ENCODE data around the gene SLC25A43. TPM values are rescaled to one million over a fixed set of nuclear protein-coding genes. Genes with fewer than 3 reads are reported as not detected.

SLC25A43 gene
- total and polyA plus RNA-seq, 9 of the 15 experiments (the other 6 are each of a cell fraction or from before 2014, with no cell fraction given): 1.3 to 8.4 (median 4.0) TPM

- BruUV-seq (replicated peaks): no TSS peak
- no peaks in the 10 kb centered on the region for H3K9me3 ChIP-seq (replicated peaks; ENCODE audit: control insufficient read depth, insufficient read depth, low read depth, low read length)
- no peaks in the 10 kb centered on the region for H3K36me3 ChIP-seq (ENCODE audit: control insufficient read depth, insufficient read depth, low read length)
- POLR2A ChIA-PET: no interaction called here
- FAIRE-seq: no peak
- H3K27me3 ChIP-seq (ENCODE audit: control insufficient read depth in 2 of 2, insufficient read depth in 2 of 2, low read length in 2 of 2): no peaks in the 10 kb centered on the region; a peak in 1 of 5 replicates
- ATAC-seq: no peak
- no peak overlapping the region for H3K9ac ChIP-seq (ENCODE audit: insufficient read depth in 1 of 2, low read depth in 2 of 2, low read length in 2 of 2)
- no peak overlapping the region for H3K4me3 ChIP-seq
- H4K20me1 ChIP-seq (replicated peaks; ENCODE audit: control insufficient read depth, insufficient read depth, low read length): no peaks in the 10 kb centered on the region
- H2AFZ ChIP-seq (ENCODE audit: low read depth, low read length): no peak overlapping the region
- no CpG with 5 or more reads among the region's 1 CpG for WGBS (ENCODE audit: insufficient coverage, low coverage, missing lambda C conversion rate)
- CTCF ChIA-PET (ENCODE audit: low intra/inter-chr PET ratio): no interaction called here
- no peak overlapping the region for H3K4me2 ChIP-seq (ENCODE audit: insufficient read depth, low read length)
- no peak overlapping the region for H3K27ac ChIP-seq (ENCODE audit: extremely low read depth, low read depth, low read length)
- H3K79me2 ChIP-seq (ENCODE audit: control insufficient read depth, insufficient read depth, low read length): no peaks in the 10 kb centered on the region
- TF ChIP-seq MIER1 (IDR thresholded peaks at IDR 0.05; ENCODE audit: low read depth) (no peak), SPI1 (IDR thresholded peaks at IDR 0.05; ENCODE audit: borderline replicate concordance, low read depth, low read length) (peak; percentile 62)
- no peak for DNase-seq (ENCODE audit: extremely low read depth in 1 of 4, low spot score in 3 of 4)
- in situ Hi-C loops (cut with MboI) (no loop called here), intact Hi-C loops (cut with micrococcal nuclease) (no loop called here)
- no peaks in the 10 kb centered on the region for H3K9me1 ChIP-seq (ENCODE audit: control insufficient read depth, insufficient read depth, low read length)
- H3K4me1 ChIP-seq (replicated peaks in 1 of 2; ENCODE audit: control insufficient read depth in 2 of 2, insufficient read depth in 2 of 2, low read length in 2 of 2): no peaks in the 10 kb centered on the region; a peak in 1 of 5 replicates
Observed at GRCh38 chrX:119497185-119497584, 98.0 kb downstream of the SLC25A43 start.

GRCh38 chrX:119500061-119500800 lies 101.1 kb downstream of the SLC25A43 start:
- FAIRE-seq: no peak
- TF ChIP-seq NFE2L1 (tag; IDR thresholded peaks at IDR 0.05; ENCODE audit: borderline replicate concordance, low read depth) (no peak), ETV1 (tag; conservative IDR thresholded peaks at IDR 0.05; ENCODE audit: low read depth) (no peak), TAL1 (IDR thresholded peaks at IDR 0.05) (no peak), PHTF2 (CRISPR knock-in tag; IDR thresholded peaks at IDR 0.05) (no peak), PHF8 (IDR thresholded peaks at IDR 0.05; ENCODE audit: borderline replicate concordance, low read length) (no peak), ZNF77 (CRISPR knock-in tag; IDR thresholded peaks at IDR 0.05) (no peak), SMARCB1 (IDR thresholded peaks at IDR 0.05; ENCODE audit: insufficient read length, low read depth) (no peak), ZNF764 (CRISPR knock-in tag; IDR thresholded peaks at IDR 0.05; ENCODE audit: low read depth) (no peak), CXXC5 (CRISPR knock-in tag; IDR thresholded peaks at IDR 0.05) (no peak), IRF1 (CRISPR knock-in tag; IDR thresholded peaks at IDR 0.05; ENCODE audit: borderline replicate concordance) (no peak), POU5F1 (IDR thresholded peaks at IDR 0.05; ENCODE audit: borderline replicate concordance, low read depth, low read length, partially characterized antibody) (no peak)

More at GRCh38 chrX:119500061-119500800, 101.1 kb downstream of the SLC25A43 start:
- H3K4me2 ChIP-seq (ENCODE audit: insufficient read depth, low read length): no peak overlapping the region
- WGBS (ENCODE audit: insufficient coverage, low coverage, missing lambda C conversion rate): 37% methylated on average over 12 of the region's 13 CpGs
- H3K79me2 ChIP-seq (ENCODE audit: control insufficient read depth, insufficient read depth, low read length): no peaks in the 10 kb centered on the region
- DNase-seq (ENCODE audit: extremely low read depth in 1 of 4, low spot score in 3 of 4) (no peak), ATAC-seq (no peak)
- H3K27ac ChIP-seq (ENCODE audit: extremely low read depth, low read depth, low read length): no peak overlapping the region
- no peak overlapping the region for H3K4me3 ChIP-seq
- no peaks in the 10 kb centered on the region; a peak in 1 of 5 replicates for H3K4me1 ChIP-seq (replicated peaks in 1 of 2; ENCODE audit: control insufficient read depth in 2 of 2, insufficient read depth in 2 of 2, low read length in 2 of 2)
- H3K9me1 ChIP-seq (ENCODE audit: control insufficient read depth, insufficient read depth, low read length): no peaks in the 10 kb centered on the region
- in situ Hi-C loops (cut with MboI) (no loop called here), intact Hi-C loops (cut with micrococcal nuclease) (no loop called here)
- ChIA-PET POLR2A (no interaction called here), CTCF (ENCODE audit: low intra/inter-chr PET ratio) (interaction anchor here (0.6 kb wide), 1 partner anchor 11 kb away, joined by 3 read pairs; no protein-coding TSS in a partner anchor)
- no peaks in the 10 kb centered on the region; a peak in 2 of 5 replicates for H3K27me3 ChIP-seq (ENCODE audit: control insufficient read depth in 2 of 2, insufficient read depth in 2 of 2, low read length in 2 of 2)
- BruUV-seq (replicated peaks): no TSS peak
- H4K20me1 ChIP-seq (replicated peaks; ENCODE audit: control insufficient read depth, insufficient read depth, low read length): no peaks in the 10 kb centered on the region
- no peaks in the 10 kb centered on the region for H3K9me3 ChIP-seq (replicated peaks; ENCODE audit: control insufficient read depth, insufficient read depth, low read depth, low read length)
- H3K36me3 ChIP-seq (ENCODE audit: control insufficient read depth, insufficient read depth, low read length): no peaks in the 10 kb centered on the region
- peak overlapping the region; percentile 80; the same call in 1 of the 2 replicates for H2AFZ ChIP-seq (ENCODE audit: low read depth, low read length)
- no peak overlapping the region for H3K9ac ChIP-seq (ENCODE audit: insufficient read depth in 1 of 2, low read depth in 2 of 2, low read length in 2 of 2)
